ES-I3 (cell line): ENCODE data around the gene FZD10.
A peak's percentile ranks its signal among the peaks of the same experiment; 100 is the strongest.

Experiments
- H3K36me3 ChIP-seq: 2 replicates; pipeline ENCODE4 v1.6.1; 2013; ENCODE audit warnings: mild to moderate bottlenecking, low read length, control low read depth, moderate library complexity; ENCODE audit not compliant: insufficient read depth
- H3K4me1 ChIP-seq: 2 replicates; pipeline ENCODE4 v1.6.1; 2013; ENCODE audit warnings: mild to moderate bottlenecking, control low read depth, low read length; ENCODE audit not compliant: insufficient read depth
- H3K9ac ChIP-seq: 2 replicates; pipeline ENCODE4 v1.6.1; 2013; ENCODE audit warnings: low read depth, mild to moderate bottlenecking, low read length, moderate library complexity
- H3K9me3 ChIP-seq: 2 replicates; pipeline ENCODE4 v1.6.1; 2013; ENCODE audit warnings: mild to moderate bottlenecking, low read length, moderate library complexity; ENCODE audit not compliant: control insufficient read depth, insufficient read depth

FZD10 gene

DNA sequence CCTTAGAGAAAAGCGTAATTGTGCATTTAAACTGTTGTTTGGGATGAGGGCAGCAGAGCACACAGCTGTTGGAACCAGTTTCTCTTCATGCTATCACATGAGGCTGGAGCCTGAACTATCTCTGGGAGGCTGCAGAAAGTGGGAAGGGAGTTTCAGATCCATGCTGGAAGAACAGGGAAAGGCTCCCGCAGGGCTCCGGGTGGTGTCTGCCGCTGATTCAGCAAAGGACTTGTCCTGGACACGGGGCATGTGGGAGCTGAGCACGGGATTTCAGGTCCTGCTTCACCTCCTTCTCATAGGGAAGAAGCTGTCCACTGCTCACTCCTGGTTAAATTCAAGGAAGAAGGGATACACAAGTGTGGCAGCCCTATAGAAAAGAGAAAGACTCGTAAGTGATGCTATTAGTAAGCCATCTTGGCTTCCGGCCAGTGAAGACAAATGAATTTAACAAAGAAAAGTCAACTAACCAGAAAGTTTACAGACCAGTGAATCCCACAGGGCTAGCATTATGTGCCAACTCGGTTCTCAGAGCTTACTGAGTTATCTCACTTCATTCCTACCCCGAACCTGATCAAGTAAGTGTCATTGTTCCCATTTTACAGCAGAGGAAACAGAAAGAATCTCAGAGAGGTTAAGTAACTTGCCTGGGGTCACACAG, 6.7 kb upstream of the FZD10 start:
- Histone ChIP-seq H3K4me1 (peaks cover 13% of the 10 kb centered on the region), H3K36me3 (no peaks in the 10 kb centered on the region), H3K9me3 (no peaks in the 10 kb centered on the region; the same call in 1 of the 2 replicates), H3K9ac (no peak overlapping the region)

DNA sequence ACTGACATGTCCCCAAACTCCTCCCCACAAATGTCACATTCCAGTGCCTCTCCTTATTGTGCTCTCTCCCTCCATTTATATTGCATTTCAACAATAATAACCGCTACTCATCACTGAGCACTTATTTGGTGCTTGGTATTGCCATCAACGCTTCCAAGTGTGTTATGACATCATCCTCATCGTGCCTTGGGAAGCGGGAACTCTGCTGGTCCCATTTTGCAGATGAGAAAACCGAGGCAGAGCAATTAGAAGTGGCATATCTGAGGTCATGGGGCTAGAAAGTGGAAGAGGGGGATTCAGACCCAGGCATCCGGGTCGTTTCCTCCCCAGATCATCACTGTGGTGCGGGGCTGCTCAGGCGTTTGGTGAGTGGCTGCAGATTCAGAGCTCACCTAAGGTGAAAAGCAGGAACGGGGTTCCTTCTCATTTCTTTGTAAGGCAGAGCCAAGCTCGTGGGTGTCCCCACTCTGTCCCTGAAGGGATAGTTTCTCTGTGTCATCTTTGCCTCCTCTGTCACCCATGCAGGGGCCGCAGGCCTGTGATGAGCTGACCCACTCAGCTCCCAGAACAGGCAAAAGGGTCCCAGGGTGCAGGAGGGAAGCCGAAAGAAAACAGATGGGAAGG, 5.5 kb upstream of the FZD10 start:
- no peaks in the 10 kb centered on the region for H3K36me3 ChIP-seq
- peaks cover 13% of the 10 kb centered on the region for H3K4me1 ChIP-seq
- no peaks in the 10 kb centered on the region; the same call in 1 of the 2 replicates for H3K9me3 ChIP-seq
- H3K9ac ChIP-seq, result no peak overlapping the region

GRCh38 chr12:130157998-130158753, 4.1 kb upstream of the FZD10 start:
- H3K36me3 ChIP-seq, result no peaks in the 10 kb centered on the region
- H3K9me3 ChIP-seq, result no peaks in the 10 kb centered on the region; the same call in 1 of the 2 replicates
- no peak overlapping the region for H3K9ac ChIP-seq
- peaks cover 13% of the 10 kb centered on the region for H3K4me1 ChIP-seq

DNA sequence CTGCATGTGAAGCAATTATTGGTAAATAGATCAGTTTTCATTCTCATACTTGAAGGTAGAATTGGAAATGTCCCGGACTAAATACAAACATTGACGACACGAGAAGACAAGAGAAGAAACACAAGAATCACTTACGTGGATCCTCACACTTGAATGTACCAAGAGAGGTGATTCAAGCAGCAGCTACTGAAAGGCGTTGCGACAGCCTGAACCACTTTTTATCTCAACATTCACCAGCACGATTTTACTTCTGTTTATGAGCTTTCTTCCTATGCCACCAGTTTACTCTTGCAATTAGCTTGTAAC, 3.6 kb upstream of the FZD10 start:
- Histone ChIP-seq H3K36me3 (no peaks in the 10 kb centered on the region), H3K9ac (no peak overlapping the region), H3K4me1 (peaks cover 16% of the 10 kb centered on the region), H3K9me3 (no peaks in the 10 kb centered on the region; the same call in 1 of the 2 replicates)

DNA sequence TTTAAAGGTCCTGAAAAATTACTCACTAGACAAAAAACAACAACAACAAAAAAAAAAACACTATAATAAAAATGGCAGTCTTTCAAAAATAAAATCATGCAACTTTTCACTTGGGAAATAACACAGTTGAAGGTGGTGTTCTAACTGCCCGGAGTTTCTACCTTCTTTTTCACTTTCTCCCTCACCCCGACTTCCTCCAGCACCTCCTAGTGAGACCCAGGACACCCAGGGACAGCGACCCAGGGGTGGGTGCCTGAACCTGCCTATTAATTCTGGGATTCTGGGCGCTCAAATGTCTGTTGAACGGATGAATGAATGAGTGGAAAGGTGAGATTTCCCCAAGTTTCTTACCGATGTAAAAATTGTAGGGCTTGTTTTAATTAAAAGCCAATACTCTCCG, 2.0 kb upstream of the FZD10 start:
- H3K9ac ChIP-seq, result peak overlapping the region; percentile 54; the same call in 1 of the 2 replicates
- H3K4me1 ChIP-seq, result peaks cover 28% of the 10 kb centered on the region
- H3K9me3 ChIP-seq, result no peaks in the 10 kb centered on the region; the same call in 1 of the 2 replicates
- H3K36me3 ChIP-seq, result no peaks in the 10 kb centered on the region

DNA sequence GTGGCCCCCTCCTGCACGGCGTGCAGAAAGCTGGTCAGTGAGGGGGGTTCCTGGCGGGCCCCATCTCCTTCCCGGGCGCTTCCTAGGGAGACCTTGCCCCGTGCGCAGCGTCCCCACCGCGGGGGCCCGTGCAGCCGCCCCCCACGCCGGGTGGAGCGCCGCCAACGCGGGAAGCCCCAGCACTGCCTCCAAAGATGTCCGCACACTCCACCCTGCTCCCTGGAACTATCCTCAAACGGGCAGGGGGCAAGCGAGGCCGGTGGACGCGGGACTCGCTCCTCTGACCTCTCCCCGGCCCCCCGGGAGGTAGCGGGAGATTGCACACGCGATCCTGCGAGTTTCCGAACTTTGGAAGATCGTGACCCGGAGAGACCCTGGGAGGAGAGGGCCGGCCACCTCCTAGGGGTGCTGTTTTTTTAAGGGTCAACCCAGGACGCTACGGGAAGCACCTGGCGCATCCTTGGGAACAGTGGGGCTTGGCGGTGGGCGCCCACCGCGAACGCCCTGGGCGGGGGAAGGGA, 1.5 kb upstream of the FZD10 start:
- no peaks in the 10 kb centered on the region for H3K36me3 ChIP-seq
- H3K9me3 ChIP-seq, result no peaks in the 10 kb centered on the region
- peaks cover 33% of the 10 kb centered on the region for H3K4me1 ChIP-seq
- H3K9ac ChIP-seq, result peak overlapping the region; percentile 54; the same call in 1 of the 2 replicates

- Histone ChIP-seq H3K4me1 (peaks cover 37% of the 10 kb centered on the region), H3K9ac (peak overlapping the region; percentile 54), H3K9me3 (no peaks in the 10 kb centered on the region), H3K36me3 (no peaks in the 10 kb centered on the region)
Observed at GRCh38 chr12:130161261-130162243, 712 bp upstream of the FZD10 start.

GRCh38 chr12:130162745-130163460, 639 bp downstream of the FZD10 start:
- Histone ChIP-seq H3K36me3 (no peaks in the 10 kb centered on the region), H3K4me1 (peaks cover 37% of the 10 kb centered on the region), H3K9me3 (no peaks in the 10 kb centered on the region), H3K9ac (peak overlapping the region; percentile 54; the same call in 1 of the 2 replicates)

DNA sequence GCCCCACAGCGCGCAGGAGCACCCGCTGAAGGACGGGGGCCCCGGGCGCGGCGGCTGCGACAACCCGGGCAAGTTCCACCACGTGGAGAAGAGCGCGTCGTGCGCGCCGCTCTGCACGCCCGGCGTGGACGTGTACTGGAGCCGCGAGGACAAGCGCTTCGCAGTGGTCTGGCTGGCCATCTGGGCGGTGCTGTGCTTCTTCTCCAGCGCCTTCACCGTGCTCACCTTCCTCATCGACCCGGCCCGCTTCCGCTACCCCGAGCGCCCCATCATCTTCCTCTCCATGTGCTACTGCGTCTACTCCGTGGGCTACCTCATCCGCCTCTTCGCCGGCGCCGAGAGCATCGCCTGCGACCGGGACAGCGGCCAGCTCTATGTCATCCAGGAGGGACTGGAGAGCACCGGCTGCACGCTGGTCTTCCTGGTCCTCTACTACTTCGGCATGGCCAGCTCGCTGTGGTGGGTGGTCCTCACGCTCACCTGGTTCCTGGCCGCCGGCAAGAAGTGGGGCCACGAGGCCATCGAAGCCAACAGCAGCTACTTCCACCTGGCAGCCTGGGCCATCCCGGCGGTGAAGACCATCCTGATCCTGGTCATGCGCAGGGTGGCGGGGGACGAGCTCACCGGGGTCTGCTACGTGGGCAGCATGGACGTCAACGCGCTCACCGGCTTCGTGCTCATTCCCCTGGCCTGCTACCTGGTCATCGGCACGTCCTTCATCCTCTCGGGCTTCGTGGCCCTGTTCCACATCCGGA, 1.4 kb downstream of the FZD10 start:
- Histone ChIP-seq H3K4me1 (peaks cover 32% of the 10 kb centered on the region), H3K9ac (peak overlapping the region; percentile 54), H3K9me3 (no peaks in the 10 kb centered on the region), H3K36me3 (no peaks in the 10 kb centered on the region)

- peak overlapping the region; percentile 54; the same call in 1 of the 2 replicates for H3K9ac ChIP-seq
- no peaks in the 10 kb centered on the region for H3K36me3 ChIP-seq
- peaks cover 27% of the 10 kb centered on the region for H3K4me1 ChIP-seq
- no peaks in the 10 kb centered on the region for H3K9me3 ChIP-seq
Observed at GRCh38 chr12:130164216-130164542, 1.9 kb downstream of the FZD10 start.

- Histone ChIP-seq H3K9me3 (no peaks in the 10 kb centered on the region), H3K36me3 (no peaks in the 10 kb centered on the region), H3K4me1 (peaks cover 24% of the 10 kb centered on the region), H3K9ac (no peak overlapping the region)
Observed at GRCh38 chr12:130164936-130165335, 2.7 kb downstream of the FZD10 start.

- no peaks in the 10 kb centered on the region for H3K9me3 ChIP-seq
- no peak overlapping the region for H3K9ac ChIP-seq
- peaks cover 24% of the 10 kb centered on the region for H3K4me1 ChIP-seq
- H3K36me3 ChIP-seq, result no peaks in the 10 kb centered on the region
Observed at GRCh38 chr12:130166306-130166705, 4.0 kb downstream of the FZD10 start.

DNA sequence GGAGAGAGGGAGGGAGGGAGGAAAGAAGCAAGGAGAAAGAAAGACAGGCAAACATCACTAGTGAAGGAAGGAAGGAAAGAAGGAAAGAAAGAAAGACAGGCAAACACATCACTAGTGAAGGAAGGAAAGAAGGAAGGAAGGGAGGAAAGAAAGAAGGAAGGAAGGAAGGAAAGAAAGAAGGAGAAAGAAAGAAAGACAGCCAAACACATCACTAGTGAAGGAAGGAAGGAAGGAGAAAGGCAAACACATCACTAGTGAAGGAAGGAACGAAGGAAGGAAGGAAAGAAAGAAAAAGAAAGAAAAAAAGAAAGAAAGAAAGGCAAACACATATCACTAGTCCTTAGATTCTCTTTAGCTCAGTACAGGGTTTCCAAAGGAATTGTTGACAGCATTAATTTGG, 5.3 kb downstream of the FZD10 start:
- no peaks in the 10 kb centered on the region for H3K36me3 ChIP-seq
- peaks cover 24% of the 10 kb centered on the region for H3K4me1 ChIP-seq
- no peak overlapping the region for H3K9ac ChIP-seq
- H3K9me3 ChIP-seq, result no peaks in the 10 kb centered on the region
